Activated naive CD4-positive, alpha-beta T cell (primary cell): ENCODE results near the gene MIS18BP1.
A peak's percentile ranks its signal among the peaks of the same experiment; 100 is the strongest.
"Not testable (repeated sequence)": the region's sequence is repeated elsewhere in the genome, so short reads cannot be mapped to it uniquely, and the experiment has no call there.

Experiments
- DNase-seq, 4 experiments: peaks; one replicate each; lab custom pipeline; 2025; lab: John Stamatoyannopoulos, UW

MIS18BP1 gene

DNA sequence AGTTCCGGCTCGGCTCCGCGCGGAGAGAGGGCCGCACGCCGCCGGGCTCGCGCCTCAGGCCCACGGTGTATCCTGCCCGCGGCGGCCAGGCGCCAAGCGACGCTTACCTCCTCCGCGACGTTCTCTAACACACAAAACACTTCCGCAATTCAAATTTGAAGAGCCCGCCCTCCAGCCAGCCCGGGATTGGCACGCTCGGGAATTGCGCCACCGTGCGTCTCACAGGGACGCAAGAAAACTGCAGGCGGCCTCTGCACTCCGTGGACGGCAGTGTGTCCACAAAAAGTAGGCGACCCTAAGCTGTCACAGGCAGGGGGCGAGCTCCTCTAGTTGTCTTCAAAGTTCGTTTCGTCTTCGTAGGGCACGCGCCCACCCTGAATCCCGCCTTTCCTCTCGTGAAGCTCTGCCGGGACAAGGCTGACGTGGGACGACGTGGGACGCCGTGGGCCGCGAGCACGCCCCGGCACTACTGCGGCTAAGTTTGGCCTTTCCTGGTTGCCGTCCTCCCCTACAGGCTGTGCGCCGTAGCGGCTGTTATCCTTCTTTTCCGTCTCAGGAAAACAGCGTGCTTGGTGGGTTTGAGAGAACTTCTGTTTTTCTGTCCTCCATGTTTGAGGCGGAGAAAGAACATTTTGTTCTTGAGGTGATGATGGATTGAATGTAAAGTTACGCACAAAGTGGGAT is at the start of gene MIS18BP1:
Gene MIS18BP1 (minus strand): TSS at position 133 of the 684 bp plus-strand sequence. CDS start 5,916 bp downstream, outside the sequence.
- peak; percentile 79 to 85 (median 83) for DNase-seq

DNA sequence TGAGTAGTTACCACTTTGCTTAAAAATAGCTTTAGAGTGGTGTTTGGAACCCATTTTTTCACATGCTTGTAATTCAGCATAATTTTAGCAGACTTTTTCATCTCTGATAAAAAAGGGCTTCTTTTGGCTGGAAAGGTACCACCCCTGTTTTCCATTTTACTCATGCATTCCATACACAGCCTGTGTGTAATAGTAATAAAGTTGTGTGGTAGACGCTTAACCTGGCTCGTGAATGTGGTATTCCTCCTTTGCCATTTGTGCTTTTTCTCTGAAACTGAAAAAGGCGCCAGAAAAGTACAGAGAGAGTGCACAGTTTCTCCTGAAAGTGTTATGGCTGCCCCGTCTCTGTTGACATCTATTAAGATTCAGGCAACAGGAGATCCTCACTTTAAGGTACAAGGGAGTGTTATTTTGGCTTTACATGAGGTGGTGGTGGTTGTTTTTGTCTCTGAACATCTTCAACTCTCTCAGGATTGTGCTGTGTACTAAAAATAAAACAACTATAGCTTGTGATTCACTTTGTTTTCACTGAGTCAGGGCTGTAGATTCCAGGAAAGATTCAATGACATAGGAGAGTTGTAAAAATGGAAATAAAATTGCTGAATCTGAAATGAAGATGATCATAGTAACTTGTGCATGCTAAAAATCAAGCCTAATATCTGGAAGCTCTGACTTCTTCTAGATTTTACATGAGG is 45.6 kb upstream of the MIS18BP1 start:
- DNase-seq = no peak

DNA sequence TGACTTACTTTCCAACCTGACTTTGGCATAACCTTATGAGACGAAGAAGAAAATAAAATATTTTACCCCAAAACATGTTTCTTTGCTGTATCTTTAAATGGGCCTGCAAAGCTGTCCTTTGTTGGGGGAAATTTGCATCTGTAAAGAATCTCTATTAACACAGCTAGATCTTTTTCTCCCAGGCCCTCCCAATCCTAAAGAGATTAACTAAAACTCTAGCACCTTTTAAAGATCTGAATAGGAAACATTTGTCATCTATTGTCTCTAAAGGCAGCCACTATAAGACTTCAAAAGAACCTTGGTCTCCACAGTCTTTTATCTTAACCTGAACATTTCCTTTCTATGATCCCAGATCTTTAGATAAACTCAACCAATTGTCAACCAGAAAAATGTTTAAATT is 41.8 kb upstream of the MIS18BP1 start:
- not testable (repeated sequence) for DNase-seq

GRCh38 chr14:45290547-45290946 is 37.5 kb upstream of the MIS18BP1 start:
- no peak for DNase-seq

GRCh38 chr14:45287610-45288009 is 34.6 kb upstream of the MIS18BP1 start:
- DNase-seq = no peak

- no peak for DNase-seq
These were observed 31.8 kb upstream of the MIS18BP1 start for GRCh38 chr14:45284802-45285201.

DNA sequence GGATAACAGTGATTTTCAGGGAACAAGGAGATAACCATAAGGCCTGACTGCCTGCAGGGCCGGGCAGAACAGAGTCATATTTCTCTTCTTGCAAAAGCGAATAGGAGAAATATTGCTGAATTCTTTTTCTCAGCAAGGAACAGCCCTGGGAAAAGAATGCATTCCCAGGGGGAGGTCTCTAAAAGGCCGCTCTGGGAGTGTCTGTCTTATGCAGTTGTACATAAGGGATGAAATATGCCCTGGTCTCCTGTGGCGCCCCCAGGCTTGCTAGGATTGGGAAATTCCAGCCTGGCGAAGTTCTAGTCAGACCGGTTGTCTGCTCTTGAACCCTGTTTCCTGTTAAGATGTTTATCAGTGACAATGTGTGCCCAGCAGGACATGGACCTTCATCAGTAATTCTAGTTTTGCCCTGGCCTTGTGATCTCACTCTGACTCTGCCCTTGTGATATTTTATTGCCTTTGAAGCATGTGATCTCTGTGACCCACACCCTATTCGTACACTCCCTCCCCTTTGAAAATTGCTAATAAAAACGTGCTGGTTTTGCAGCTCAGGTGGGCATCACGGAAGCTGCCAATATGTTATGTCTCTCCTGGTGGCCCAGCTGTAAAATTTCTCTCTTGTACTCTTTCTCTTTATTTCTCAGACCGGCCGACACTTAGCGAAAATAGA is 28.9 kb upstream of the MIS18BP1 start:
- not testable (repeated sequence) for DNase-seq

DNA sequence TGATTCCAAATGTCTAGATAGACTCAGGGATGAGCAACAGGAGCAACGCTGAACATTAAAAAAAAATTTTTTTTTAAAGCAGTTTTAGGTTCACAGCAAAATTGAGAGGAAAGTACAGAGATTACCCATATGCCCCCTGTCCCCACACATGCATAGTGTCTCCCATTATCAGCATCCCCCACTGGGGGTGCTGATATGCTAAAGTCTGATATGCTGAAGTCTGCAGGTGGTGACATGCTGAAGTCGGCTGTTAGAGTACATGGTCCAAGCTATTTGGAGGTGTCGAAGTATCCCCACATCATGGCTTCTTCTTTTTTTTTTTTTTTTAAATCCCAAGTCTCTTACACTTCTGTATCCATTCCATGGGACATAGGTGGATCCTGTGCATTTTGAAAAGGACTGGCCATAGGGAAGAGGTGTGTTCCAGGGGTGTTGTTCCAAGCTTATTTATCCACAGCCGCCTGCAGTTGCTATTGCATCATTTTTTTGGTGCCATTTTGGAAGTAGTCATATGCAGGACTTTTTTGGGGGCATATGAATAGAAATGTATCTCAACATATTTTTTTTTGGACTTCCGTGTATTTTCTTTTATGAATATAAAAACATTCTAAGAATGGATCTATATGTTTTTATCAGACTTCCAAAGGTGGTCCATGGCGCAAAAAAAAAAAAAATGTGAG is 19.0 kb upstream of the MIS18BP1 start:
- no peak for DNase-seq

- no peak for DNase-seq
These were observed 17.0 kb upstream of the MIS18BP1 start for GRCh38 chr14:45270031-45270430.

- DNase-seq = no peak
These were observed 14.1 kb upstream of the MIS18BP1 start for GRCh38 chr14:45267071-45267470.

- DNase-seq = no peak
These were observed 9.6 kb upstream of the MIS18BP1 start for GRCh38 chr14:45262637-45263036.

GRCh38 chr14:45261209-45261608 is 8.2 kb upstream of the MIS18BP1 start:
- DNase-seq = no peak

GRCh38 chr14:45258805-45259204 is 5.8 kb upstream of the MIS18BP1 start:
- no peak for DNase-seq

- DNase-seq = no peak
These were observed 5.1 kb upstream of the MIS18BP1 start for GRCh38 chr14:45258073-45258472.

GRCh38 chr14:45254771-45255170 is 1.8 kb upstream of the MIS18BP1 start:
- no peak for DNase-seq

DNA sequence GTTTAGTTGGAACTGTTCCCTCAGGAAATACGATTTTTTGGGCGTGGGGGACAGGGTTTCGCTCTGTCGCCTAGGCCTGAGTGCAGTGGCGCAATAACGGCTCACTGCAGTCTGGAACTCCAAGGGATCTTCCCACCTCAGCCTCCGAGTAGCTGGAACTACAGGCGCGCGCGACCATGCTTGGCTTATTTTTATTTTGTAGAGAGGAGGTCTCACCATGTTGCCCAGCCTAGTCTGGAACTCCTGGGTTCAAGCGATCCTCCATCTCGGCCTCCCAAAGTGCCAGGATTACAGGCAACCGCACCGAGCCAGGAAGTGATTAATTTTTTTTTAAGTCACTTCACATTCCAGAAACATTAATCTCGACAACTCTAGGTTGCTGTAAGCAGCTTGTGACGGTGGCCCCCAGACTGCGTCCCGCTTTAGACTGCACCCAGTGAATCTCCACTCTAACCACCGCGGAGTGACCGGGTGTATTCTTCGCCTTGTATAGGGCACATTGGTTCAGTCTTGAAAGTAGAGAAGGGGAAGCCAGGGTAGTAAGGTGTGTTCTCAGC is 830 bp upstream of the MIS18BP1 start:
- no peak for DNase-seq

GRCh38 chr14:45252366-45253069 is 484 bp downstream of the MIS18BP1 start:
- DNase-seq = no peak

DNA sequence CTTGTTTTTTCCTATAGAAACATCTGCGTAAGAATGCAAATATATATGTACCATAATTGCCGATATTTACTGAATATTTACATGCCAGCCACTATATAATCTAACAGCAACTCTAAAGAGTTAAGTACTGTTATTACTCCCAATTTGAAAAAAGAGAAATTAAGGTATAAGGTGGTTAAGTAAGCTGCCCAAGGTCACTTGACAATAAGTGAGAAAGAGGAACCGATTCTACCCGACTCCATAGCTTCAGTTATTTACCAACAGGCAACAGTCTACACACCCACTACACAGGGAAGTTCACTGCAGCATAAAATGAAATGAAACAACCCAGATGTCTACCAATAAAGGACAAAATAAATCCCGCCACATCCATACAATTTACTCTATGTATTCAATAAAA is 1.1 kb downstream of the MIS18BP1 start:
- DNase-seq = no peak

DNA sequence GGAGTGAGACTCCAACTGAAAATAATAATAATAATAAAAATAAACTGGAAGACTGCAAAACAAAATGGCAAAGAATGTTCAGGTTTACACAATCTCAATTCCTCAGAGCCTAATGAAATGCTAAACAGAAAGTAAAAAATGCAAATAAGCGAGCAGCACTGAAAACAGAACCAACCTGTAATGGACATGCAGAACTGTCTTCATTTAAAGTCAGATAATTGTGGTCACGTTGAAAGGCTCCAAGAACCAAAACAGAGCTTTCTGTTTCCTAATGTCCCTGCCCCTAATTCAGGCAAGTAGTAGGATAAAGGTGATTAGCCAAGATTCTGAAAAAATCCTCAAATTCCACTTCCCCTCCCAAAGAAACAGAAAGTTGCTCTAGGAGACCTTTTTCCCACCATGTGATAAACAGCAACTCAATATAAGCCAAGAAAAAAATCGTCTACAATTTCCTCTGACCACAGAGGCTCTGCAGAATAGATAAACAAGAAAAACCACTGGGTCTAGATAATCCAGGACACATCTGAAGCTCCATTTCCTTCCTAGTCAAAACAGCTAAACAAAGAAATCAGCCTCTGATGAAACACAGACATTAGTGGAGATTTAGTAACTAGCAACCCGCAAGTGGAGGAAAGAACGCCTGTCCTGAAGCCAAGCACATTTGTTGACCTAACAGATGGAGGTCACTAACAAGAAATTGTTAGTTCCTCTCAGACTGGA is 3.0 kb downstream of the MIS18BP1 start:
- DNase-seq = no peak

DNA sequence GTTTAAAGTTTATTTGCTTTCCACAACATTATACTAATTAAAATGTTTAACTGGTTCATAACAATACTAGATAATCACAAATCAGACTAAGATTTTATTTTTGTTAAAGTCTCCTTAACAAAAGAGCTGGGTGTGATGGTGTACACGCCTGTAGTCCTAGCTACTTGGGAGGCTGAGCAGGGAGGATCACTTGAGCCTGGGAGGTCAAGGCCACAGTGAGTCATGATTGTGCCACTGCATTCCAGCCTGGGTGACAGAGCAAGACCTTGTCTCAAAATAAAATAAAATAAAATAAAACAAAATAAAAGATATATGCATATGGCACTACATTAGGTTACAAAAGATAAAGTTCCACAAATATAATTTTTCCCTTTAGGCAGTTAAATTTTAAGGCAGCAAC is 5.6 kb downstream of the MIS18BP1 start:
- DNase-seq = no peak

DNA sequence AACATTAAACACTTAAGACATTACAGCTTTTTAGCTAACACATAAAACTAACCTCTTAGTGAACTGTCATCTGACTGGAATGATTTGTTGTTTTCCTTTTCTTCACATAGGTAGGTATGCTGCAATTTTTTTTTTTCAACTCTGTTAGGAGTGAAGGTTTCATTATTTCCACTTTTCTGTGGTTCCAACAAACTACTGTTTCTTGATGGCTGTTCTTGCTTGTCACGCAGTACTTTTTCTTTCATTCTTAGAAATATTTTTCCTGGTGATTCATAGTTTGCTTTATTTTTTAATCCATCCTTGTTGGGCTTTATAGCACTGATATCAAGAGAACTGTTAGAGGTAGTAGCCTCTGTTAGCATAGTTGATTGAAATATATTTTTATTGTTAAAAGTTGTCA is 6.3 kb downstream of the MIS18BP1 start:
- no peak for DNase-seq
